ENCODE data around the gene PANK2.
A peak's percentile ranks its signal among the peaks of the same experiment; 100 is the strongest.

PANK2 gene

GRCh38 chr20:3910853-3911252 is 21.7 kb downstream of the PANK2 start:
- DNase-seq (ENCODE audit: low spot score) = no peak
- TF ChIP-seq CTCF (conservative IDR thresholded peaks at IDR 0.05; ENCODE audit: low read depth) = no peak
- peak overlapping the region; percentile 25; the same call in 1 of the 2 replicates for H3K27ac ChIP-seq
- ChIA-PET CTCF (interaction anchor here (0.6 kb wide), 2 partner anchors 20 to 55 kb away, joined by 3 to 4 read pairs; no protein-coding TSS in a partner anchor), POLR2A (ENCODE audit: low non-redundant PET) (no interaction called here)

- H3K27ac ChIP-seq = no peak overlapping the region; the same call in 1 of the 2 replicates
- ChIA-PET POLR2A (ENCODE audit: low non-redundant PET) (no interaction called here), CTCF (no interaction called here)
Measured at GRCh38 chr20:3911956-3912355, 22.8 kb downstream of the PANK2 start.

GRCh38 chr20:3914446-3914845 is 25.3 kb downstream of the PANK2 start:
- DNase-seq (ENCODE audit: low spot score) = no peak
- POLR2A ChIA-PET (ENCODE audit: low non-redundant PET) = no interaction called here
- H3K27ac ChIP-seq = peak overlapping the region; percentile 33
- CTCF ChIA-PET = interaction anchor here (0.6 kb wide), 1 partner anchor 220 kb away, joined by 4 read pairs; no protein-coding TSS in a partner anchor
- no peak for TF ChIP-seq CTCF (conservative IDR thresholded peaks at IDR 0.05; ENCODE audit: low read depth)

More at GRCh38 chr20:3911956-3912355, 22.8 kb downstream of the PANK2 start:
- no peak for TF ChIP-seq CTCF (conservative IDR thresholded peaks at IDR 0.05; ENCODE audit: low read depth)
- peak; percentile 46 for DNase-seq (ENCODE audit: low spot score)

GRCh38 chr20:3915691-3916090 is 26.5 kb downstream of the PANK2 start:
- DNase-seq (ENCODE audit: low spot score) = no peak
- no peak for TF ChIP-seq CTCF (conservative IDR thresholded peaks at IDR 0.05; ENCODE audit: low read depth)
- no peak overlapping the region for H3K27ac ChIP-seq
- ChIA-PET POLR2A (ENCODE audit: low non-redundant PET) (no interaction called here), CTCF (no interaction called here)

GRCh38 chr20:3916364-3916763 is 27.2 kb downstream of the PANK2 start:
- H3K27ac ChIP-seq = no peak overlapping the region
- TF ChIP-seq CTCF (conservative IDR thresholded peaks at IDR 0.05; ENCODE audit: low read depth) = no peak
- POLR2A ChIA-PET (ENCODE audit: low non-redundant PET) = no interaction called here
- CTCF ChIA-PET = no interaction called here
- DNase-seq (ENCODE audit: low spot score) = no peak

- no peak for DNase-seq (ENCODE audit: low spot score)
- ChIA-PET CTCF (interaction anchor here (0.7 kb wide), 1 partner anchor 11 kb away, joined by 3 read pairs; no protein-coding TSS in a partner anchor), POLR2A (ENCODE audit: low non-redundant PET) (no interaction called here)
- TF ChIP-seq CTCF (conservative IDR thresholded peaks at IDR 0.05; ENCODE audit: low read depth) = no peak
- no peak overlapping the region for H3K27ac ChIP-seq
Measured at GRCh38 chr20:3919352-3919751, 30.2 kb downstream of the PANK2 start.

All from RWPE1 (cell line).